Jurkat, Clone E6-1 (cell line): ENCODE measurements around the gene KANK4.

Experiments
- DNase-seq: peaks from one replicate; pipeline ENCODE4 v3.0.0-alpha.2; 2011; ENCODE audit warnings: low read depth, low spot score
- H3K4me3 ChIP-seq: 2 replicates; pipeline ENCODE4 v1.5.1; 2011; ENCODE audit warnings: mild to moderate bottlenecking, low read length, control low read depth, moderate library complexity

The KANK4 gene

DNA sequence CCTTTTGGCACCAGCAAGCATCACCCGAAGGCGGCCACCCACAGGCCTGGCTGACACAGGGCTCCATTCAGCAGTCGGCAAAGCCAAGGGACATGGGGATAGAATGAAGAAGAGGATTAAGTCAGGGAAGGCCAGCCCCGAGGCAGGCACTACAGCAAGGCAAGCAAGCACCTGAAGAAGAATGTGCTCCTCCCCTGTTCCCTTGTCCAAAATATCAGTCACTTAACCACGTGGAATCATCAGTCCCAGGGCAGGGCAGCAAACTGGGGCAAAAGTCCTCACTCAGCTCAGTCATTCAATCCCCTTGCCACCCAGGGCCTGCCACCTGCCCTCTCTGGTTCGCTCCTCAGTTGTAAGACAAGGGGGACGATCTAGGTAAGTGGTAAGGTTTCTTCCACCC is 9.3 kb downstream of the KANK4 start:
- DNase-seq = no peak
- H3K4me3 ChIP-seq = no peak overlapping the region

DNA sequence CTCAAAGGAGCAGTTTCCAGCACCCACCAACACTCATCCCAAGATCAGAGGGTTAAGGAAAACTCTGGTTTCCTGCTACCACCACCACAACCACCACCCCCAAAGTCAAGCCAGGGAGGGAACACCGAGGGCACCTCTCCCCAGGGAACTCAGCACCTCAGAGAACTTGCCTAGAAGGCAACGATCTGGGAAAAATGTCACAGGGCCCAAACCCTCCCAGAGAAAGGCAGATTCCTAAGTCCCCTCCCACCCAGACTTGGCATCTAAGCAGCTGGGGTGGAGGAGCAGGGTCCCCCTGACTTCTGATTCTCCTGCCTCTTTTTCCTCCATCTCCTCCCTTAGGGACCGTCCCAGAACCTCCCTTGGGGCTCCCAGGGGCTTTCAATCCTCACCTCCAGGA is 10.6 kb downstream of the KANK4 start:
- no peak for DNase-seq
- no peak overlapping the region for H3K4me3 ChIP-seq

DNA sequence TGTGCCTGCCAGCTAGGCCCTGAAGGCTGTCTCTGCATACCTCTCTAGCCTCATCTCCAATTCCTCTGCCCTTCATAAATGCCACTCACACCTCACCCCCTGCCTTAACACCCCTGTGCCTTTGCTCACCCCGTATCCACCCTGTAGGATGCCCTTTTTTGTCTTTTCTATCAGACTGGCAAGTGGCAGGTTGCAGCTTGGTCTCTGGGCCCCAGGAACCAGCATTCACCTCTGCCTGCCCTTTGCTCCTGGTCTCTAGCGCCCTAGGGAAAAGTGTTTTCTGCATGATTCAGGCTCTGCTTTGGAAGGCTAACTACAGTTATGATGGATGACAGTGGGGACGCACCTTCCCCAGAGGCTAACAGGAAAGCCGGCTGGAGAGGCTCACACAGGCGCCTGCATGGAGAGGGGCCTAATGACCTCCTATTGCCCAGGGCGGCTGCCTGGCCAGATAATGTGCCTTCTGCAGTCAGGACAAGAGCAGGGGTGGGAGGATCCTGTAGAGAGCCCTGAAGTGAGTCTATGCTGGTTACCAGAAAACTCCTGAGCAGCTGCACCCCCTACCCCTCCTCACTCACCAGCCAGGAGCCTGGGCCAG is 11.2 kb downstream of the KANK4 start:
- H3K4me3 ChIP-seq = no peak overlapping the region
- DNase-seq = no peak

DNA sequence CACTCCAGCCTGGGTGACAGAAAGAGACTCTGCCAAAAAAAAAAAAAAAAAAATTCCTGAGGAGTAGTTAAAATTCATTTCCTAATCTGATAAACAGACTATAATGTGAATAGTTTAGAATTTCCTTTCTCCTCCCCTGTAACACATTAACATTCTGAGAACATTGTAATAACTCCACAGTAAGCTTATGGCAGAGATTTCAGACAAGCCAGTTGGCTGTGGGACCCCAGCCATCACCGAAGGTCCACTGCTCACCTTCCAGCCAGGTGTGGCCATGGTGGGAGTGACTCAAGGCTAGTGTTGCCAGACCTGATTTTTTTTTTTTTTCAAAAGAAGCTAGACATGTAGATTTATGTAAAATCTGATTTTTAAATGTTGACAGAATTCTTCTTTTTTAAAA is 11.8 kb downstream of the KANK4 start:
- H3K4me3 ChIP-seq = no peak overlapping the region
- no peak for DNase-seq

DNA sequence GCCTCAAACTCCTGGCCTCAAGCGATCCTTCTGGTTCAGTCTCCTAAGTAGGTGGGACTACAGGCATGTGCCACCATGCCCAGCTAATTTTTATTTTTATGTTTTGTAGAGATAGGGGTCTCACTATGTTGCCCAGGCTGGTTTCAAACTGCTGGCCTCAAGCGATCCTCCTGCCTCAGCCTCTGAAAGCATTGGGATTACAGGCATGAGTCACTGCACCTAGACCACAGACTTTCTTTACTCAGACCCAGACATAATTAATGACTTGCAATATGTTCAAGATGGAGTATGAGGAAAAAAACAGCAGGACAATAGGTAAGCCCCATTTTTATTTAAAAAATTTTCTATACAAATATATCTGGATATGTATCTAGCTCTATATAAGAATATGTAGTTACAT is 13.2 kb downstream of the KANK4 start:
- no peak for DNase-seq
- no peak overlapping the region for H3K4me3 ChIP-seq

DNA sequence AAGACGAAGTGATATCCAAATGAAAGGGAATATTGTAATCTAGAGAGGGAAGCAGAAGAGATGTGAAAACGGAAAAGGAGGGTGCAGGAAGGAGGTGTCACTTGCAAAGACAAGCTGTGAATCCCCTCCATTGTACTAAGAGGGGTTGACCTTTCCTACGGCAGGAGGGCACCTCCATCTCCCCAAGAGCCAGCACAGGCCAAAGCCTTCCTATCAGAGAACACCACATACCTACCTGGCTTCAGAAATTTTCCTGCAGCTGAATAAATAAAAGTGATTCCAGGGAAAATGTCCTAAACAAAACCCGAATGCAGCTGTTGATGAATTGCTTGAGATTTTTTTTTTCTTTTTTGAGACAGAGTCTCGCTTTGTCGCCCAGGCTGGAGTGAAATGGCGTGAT is 14.3 kb downstream of the KANK4 start:
- H3K4me3 ChIP-seq = no peak overlapping the region
- no peak for DNase-seq

DNA sequence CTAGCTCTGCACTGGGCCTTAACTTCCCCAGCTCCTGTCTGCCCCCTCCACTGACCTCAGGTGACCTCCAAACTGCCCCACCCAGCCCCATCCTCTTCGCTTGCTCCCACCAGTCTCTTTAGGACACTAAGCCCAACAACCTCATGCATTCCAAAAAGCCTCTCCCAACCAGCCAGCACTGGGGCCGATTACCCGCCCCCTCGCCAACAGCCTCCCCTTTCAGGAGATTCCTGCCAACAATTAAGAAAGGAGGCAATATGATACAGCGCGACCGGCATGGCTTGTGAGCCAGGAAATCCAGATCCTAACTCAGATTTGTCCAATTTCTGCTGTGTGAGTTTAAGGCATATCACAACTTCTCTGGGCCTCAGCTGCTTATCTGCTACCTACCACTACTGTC is 14.7 kb downstream of the KANK4 start:
- no peak for DNase-seq

DNA sequence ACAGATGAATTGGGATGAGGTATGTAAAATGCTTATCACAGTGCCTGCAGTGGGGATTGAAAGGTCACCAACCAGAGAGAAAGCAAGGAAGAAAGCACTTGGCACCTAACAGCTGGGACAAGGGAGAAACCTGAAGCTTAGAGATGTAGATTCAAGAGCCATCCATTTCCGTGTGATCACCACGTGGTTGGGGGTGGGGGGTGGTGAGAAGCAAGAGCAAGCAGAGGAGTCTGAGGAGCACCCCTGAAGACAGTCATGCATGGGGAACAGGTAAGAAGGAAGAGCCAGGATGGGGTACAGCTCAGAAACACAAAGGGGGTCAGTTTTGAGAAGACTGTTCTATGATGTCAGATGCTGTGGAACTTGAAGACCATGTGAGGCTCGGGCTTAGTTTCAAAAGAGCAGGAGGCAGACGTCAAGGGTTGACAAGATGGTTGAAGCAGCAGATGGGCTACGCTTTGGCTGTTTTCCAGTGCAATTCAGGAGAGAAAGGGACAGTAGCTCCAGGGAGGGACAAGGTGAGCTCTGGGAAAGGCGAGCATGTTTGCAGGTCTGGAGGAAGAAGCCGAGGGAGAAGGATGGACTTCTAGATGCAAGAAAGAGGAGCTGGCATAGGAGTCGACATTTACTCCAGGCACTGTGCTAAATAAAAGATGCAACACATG is 17.4 kb downstream of the KANK4 start:
- no peak for DNase-seq
- H3K4me3 ChIP-seq = no peak overlapping the region

More for the DNA sequence above, 14.7 kb downstream of the KANK4 start:
- H3K4me3 ChIP-seq = no peak overlapping the region

DNA sequence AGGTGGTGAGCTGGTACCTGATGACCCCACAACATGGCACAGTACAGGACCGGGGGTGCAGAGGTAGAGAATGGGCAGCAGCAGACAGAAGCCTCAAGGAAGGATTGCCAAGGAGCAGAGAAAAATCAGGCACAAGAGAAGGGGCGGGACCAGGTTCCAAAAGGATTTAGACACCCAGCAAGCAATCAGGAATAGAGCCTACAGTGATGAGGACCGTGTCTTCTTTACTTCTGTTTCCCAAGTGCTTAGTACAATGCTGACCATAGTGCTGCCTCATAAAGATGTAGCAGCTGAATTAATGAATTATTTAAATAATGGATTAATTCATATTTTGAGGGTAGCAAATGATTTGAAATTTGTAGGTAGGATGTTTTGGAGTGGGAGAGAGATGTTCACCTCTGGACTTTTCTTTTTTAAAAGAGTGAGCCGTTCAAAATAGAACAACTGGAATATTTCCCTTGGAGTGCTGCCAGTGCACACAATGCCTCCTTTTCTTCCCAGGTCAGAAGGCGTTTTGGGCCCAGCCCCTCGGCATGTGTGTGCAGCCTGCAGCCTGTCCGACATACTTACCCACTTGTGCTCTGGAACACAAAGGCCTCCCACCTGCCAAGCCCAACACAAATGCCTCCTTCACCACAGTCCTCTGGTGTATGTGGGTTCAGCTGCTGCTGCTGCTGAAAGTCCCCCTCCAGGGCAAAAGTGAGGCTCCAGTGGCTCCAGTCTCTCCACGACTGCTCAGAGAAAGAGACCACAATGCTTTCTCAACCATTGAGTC is 19.6 kb downstream of the KANK4 start:
- no peak overlapping the region for H3K4me3 ChIP-seq
- DNase-seq = no peak

DNA sequence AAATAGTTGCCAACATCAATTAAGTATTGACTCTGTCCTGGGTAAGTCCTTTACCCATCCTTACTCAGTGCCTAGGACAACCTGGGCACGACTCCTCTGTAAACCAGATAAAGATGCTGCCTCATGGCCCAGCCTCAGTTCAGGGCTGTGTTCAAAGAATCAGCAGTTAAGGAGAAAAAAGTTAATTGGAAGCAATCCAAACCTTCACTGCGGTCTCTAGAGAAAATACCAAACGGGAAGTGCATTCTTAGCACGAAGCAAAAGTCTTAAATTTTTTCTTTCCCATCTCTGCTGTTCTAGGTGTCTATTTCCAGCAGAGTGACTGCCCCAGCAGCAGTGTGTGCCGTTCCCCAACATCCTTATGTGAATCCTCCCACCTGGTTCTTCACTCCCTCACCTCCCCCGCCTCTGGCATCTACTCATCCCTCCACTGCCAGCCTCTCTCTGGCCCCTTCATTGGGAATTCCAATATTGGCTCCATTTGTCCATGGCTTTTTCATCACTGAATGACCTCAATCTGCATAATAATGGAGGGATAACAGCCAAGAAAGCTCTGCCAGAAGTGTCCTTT is 23.2 kb downstream of the KANK4 start:
- H3K4me3 ChIP-seq = no peak overlapping the region
- DNase-seq = peak; percentile 85

DNA sequence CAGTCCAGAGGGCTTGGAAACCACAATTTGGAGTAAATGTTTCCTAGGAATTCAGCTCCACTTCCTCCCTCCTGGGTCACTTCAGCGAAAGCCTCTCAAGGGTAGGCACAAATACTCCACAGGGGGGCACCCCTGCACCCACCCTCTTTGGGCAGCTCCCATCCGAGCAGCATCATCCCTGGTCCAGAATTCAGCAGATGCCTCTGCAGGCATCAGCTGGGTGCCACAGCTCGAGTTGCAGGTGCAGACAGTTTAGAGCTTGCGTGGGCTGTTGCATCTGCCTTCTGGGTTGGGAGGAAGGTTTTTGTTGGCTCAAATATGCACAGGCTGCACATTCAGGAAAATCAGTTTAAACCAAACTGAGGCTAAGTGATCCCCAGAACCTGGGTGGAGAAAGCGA is 25.0 kb downstream of the KANK4 start:
- no peak overlapping the region for H3K4me3 ChIP-seq
- DNase-seq = peak; percentile 36

DNA sequence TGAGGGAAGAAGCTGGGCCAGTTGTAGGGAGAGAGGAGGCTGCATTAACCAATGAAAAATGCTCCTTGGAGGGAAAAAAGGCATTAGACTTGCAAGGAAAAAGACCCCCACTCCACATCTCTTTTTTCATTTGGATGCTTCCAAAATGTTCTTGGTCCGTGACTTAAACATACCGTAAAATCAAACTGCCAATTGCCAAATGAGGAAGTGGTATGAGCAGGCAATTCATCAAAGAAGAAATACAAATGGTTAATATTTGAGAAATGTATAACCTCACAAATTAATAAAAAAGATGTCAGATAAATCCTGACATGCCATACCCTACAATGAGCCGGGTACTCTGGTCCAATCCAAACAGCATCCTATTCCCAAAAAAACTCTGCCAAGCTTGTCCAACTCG is 30.6 kb downstream of the KANK4 start:
- DNase-seq = no peak
- no peak overlapping the region for H3K4me3 ChIP-seq

DNA sequence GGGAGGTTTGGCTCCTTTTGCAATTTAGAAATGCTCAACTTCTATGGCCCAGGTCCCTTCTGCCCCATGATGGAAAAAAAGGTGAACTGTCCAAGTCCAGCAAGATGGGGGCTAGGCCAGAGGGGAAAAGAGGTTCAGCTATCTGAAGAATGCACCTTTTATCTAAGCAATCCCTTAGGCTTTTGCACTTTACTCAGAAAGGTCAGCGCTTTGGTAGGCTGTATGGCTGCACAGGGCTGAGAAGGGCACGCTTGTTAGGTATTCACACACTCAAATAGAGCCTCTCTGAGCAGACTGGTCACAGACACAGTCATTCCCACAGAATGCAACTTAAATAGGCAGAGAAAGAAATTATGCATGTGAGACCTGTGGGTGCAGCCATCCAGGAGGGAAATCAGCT is 31.0 kb downstream of the KANK4 start:
- DNase-seq = no peak

DNA sequence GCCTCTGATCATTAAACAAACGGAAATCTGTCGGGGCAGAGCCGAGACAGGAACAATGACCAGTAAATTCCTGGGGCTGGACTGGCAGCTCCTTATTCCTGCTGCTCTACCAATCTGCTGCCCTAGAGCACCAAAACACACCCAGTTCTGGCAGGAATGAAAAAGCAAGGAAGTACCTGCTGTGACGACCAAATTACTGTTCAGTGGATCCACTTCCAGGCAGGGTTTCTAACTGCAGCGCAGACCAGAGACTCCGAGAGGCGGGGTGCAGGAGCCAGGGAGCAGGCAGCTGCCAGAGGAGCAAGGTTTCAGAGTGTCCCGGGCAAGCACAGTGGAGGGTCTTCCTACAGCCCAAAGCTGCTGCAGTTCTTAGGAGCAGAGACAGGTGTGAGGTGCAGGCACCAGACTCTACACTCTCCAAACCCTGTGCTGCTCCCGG is 32.4 kb downstream of the KANK4 start:
- no peak overlapping the region for H3K4me3 ChIP-seq
- no peak for DNase-seq

More for the DNA sequence above, 31.0 kb downstream of the KANK4 start:
- no peak overlapping the region for H3K4me3 ChIP-seq

DNA sequence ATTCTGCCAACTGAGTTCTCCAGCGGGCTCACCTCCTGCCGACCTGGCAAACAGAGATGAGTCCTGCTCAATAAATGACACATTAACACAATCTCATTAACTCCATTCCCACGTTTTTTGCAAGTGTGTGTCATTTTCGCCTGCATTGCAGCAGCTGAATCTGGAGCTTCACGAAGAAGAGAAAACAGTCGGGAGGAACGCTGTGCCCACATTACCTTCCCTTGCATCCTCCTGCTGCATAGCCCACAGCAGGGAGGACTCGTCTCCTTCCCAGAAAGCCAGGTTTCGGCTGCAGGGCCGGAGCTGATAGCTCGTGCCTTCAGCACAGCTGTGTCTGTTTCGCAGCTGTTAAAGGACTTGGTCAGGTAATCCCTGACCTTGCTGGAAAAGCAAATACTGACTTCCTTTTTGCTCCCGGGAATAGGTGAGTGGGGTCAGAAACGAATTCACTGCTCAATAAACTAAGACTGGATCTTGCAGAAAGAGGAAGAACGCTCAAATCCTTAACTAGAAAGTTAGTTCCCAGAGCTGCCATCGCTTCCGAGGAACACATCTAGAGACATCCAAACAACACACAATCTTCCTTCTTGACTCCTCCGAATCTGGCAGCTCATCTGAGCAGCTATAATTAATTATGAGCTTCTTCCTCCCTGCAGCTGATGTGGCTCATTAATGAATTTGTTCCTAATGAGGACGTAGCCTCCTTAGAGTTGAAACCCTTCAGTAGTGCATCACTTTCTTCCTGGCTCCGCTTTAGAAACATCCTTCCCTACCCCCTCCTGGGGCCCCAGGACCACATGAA is 33.0 kb downstream of the KANK4 start:
- no peak for DNase-seq
- H3K4me3 ChIP-seq = no peak overlapping the region

DNA sequence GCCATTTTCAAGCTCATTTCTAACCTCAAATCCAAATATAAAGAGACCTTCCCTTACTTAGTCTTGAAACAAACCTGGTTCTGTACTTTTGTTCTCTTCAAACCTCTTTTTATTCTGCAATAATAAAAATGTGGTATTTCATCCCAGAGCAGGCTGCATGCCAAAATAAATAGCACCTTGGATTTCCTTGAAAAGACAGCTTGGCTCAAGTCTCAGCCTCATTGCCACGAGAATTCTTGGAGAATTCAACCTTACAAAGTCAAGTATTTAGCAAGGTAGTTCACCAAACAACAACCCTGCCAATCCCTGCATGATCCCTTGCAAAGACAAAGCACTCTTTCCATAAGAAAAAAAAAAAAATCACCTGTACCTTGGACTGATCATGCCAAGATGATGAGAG is 33.8 kb downstream of the KANK4 start:
- DNase-seq = no peak
- H3K4me3 ChIP-seq = no peak overlapping the region

DNA sequence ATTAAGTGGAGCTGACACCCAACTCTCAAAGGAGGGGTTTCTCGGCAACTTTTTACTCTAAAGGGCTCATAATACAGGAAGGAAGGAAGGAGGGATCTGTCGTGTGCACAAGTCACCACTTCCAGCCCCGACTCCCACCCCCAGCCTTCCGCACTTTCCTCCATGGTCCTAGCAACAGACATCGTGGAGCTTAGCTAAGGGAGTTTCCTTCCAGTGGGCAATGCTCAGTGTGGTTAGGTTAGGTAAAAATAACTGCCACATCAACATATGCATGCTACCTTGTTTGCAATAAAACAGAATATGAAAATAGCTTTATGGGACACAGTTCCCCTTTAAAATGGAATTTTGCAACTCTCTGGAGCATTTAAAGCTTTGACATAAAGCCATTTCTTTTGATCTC is 35.2 kb downstream of the KANK4 start:
- no peak overlapping the region for H3K4me3 ChIP-seq
- DNase-seq = no peak

DNA sequence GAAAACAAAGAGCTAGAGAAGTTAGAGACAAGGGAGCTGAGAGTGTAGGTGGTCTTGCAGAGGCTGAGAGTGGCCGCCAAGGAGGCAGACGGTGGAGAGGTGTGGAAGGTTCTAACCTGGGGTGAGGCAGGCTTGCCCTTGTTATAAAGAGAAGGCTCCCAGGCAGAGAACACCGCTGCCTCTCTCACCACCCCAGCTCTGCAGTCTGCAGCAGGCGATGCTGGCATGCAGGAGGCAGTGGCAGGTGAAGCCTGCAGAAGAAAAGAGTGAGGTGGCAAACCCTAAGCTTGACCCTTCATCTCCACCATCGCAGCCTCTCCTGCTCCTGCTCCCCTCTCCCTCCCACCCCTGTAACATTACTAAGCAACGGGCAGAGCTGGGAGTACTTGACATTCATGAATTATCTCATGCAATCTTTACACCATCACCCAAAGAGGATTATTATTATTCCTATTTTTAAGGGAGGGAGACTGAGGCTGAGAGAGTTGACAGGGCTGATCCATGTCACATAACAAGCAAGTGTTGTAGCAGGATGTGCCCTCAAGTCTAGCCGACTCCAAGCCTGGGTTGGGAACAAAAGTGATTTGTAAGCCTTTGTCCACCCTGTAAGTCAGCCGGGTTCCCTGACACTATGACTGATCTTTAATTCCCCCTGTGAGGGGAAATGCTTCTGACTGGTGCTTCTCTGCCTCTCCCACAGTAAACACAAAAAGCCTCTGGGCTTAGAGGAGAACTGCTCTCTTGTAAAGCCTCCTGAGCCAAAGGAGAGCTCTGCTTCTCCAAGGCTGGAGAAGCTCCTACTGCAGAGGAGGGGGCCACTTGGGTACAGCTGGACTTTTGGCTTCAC is 36.1 kb downstream of the KANK4 start:
- no peak overlapping the region for H3K4me3 ChIP-seq
- DNase-seq = no peak
